GM21576 (cell line): ENCODE data around the gene LSM14B.
A peak's percentile ranks its signal among the peaks of the same experiment; 100 is the strongest.

Experiments used
- ATAC-seq: cut with Tn5 transposase; IDR thresholded peaks from one replicate; pipeline ENCODE4 v1.9.1; 2021; ENCODE audit warnings: mild to moderate bottlenecking, moderate library complexity; ENCODE audit not compliant: unreplicated experiment

Gene LSM14B

GRCh38 chr20:62178316-62179161 is 56.3 kb downstream of the LSM14B start:
- ATAC-seq: no peak

DNA sequence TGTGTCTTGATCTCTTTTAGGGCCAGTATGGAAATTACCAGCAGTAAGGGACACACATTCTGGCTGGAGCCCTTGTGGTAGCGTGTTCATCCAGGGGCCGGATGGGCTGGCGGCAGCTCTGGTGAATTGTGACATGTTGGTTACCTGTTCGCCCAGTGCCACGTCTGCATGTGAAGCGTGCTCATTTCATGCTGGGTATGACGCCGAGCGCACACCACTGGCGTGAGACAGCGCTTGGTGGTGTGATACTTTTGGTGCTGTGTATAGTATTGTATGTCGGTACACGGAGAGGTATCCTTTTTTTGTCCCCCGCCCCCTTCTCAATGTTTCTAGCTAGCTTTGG is 56.9 kb downstream of the LSM14B start:
- ATAC-seq: no peak

DNA sequence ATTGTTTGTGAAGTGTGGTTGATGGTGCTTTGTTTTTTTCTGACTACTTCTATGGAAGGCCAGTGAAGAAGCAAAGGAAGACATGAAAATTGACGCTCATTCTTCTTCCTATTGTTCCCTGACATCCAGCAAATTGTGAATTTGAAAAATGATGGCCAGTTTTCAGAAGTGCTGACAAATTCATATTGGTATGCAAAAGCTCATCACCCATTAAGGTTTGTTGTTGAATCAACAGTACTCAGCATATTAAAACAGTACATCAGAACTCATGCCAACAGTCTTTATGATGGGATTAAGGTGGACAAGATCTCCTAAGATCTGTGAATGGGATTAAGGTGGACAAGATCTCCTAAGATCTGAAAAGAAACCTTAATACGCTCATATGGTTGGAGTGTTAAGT is 59.5 kb downstream of the LSM14B start:
- ATAC-seq: no peak

DNA sequence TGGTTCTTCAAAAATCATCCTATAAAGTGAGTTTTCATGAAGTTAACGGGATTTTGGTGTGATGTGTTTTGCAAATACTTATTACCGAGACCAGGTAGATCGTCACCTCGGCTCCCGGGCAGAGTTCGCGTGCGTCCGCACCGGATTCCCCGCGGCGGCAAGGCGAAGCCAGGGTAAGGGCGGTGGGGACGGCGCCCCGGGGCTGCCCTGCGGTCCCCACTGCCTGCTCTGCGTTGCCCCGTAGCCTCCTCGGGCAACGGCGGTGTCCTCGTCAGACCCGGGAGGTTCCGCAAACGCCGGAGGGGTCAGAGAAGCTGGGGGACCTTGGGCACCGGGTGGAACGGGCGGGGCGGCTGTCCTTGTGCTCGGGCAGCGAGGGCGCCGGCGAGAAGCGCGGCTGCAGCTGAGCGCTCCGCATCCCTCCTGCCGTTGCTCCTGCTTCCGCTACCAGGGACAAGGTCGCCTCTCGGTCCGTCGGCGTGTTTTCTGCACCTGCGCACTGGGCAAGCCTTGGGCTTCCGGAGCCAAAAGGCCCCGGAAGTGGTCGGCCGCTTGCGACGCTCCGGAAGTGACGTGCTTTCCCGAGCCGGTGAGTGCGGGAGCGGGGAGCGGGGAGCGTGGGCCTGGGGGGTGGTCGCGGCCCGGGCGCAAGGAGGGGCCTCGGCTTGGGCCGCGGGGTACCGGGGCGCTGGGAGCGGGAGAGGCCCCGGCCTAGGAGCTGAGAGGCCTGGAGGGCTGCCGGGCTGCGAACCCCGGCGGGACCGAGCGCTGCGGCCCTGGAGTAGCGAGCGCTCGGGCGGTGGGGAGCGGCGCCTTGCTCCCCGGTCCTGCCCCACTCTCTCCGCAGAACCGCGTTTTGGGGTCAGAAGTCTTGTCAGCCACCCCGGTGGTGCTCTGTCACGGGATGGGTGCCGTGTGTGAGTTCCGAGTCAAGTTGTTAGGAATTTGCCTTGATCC is 60.5 kb downstream of the LSM14B start, which contains the start of gene MTG2:
Gene MTG2, plus strand, starts transcription at position 560 of the 957 bp plus-strand sequence. CDS start 10,393 bp downstream, outside the sequence.
- peak; percentile 90 for ATAC-seq

- ATAC-seq: no peak
Measured at GRCh38 chr20:62183426-62184142, 61.3 kb downstream of the LSM14B start.
